GM19463 (cell line): ENCODE measurements around the gene MOV10.
A peak's percentile ranks its signal among the peaks of the same experiment; 100 is the strongest.

Experiments used
- ATAC-seq: cut with Tn5 transposase; IDR thresholded peaks from one replicate; pipeline ENCODE4 v1.9.1; 2021; ENCODE audit warnings: mild to moderate bottlenecking, moderate library complexity; ENCODE audit not compliant: unreplicated experiment

Gene MOV10

DNA sequence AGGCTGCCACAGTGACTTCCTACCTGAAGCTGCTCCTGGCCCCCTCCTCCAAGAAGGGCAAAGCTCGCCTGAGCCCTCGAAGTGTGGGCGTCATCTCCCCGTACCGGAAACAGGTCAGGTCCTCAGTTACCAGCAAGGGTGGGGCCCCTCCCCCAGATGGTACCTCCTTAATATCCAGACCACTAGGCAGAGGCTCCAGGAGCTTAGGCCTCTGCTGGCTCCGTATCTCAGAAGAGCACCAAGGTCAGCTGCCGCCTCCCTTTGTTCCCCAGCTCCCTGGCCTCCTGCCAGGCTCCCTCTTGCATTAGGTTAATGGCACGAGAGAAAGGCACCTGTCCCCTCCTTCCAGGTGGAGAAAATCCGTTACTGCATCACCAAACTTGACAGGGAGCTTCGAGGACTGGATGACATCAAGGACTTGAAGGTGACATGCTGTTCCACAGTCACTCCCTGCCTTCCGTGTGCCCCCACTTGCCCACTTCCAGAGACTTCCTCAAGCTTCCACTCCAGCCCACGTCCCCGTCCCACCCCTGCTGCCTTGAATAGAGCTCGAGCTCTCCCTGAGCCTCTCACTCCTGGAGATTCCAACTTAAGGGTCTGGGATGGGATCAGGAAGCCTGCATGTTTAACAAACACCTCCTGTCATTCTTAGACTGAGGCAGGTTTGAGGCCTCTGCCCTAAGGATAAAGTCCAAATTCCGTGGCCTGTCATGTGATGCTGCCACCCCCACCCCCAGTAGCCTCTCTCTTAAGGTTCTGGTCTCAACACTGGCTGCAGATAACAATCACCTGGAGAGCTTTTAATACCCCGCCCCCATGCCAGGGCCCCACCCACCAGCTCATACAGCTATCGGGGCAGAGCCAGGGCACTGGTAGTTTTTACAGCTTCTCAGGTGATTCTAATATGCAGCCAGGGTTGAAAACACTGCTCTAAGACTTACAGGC lies 24.2 kb downstream of the MOV10 start:
- no peak for ATAC-seq

DNA sequence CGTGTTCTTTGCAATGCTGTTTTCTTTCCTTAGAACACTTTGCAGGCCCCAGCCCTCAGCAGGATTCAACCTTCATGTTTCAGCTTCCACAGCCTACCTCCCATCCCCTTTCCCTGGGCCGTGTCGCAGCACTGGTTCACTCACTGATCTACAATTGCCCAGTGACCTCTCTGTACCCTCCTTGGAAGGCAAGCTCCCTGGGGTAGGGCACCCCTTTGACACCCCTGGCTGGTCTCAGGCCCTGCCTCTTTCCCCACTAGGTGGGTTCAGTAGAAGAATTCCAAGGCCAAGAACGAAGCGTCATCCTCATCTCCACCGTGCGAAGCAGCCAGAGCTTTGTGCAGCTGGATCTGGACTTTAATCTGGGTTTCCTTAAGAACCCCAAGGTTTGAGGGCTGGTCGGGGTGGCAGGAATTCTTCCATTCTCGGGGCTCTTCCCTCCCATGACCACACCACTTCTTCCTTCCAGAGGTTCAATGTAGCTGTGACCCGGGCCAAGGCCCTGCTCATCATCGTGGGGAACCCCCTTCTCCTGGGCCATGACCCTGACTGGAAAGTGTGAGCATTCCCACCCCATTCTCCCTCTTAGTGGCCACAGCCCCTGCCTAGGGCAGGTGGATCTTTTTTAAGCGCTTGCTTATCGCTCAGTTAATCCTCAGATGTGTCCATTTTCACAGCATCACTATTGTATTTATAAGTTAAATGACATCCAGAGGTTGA lies 25.1 kb downstream of the MOV10 start:
- no peak for ATAC-seq

DNA sequence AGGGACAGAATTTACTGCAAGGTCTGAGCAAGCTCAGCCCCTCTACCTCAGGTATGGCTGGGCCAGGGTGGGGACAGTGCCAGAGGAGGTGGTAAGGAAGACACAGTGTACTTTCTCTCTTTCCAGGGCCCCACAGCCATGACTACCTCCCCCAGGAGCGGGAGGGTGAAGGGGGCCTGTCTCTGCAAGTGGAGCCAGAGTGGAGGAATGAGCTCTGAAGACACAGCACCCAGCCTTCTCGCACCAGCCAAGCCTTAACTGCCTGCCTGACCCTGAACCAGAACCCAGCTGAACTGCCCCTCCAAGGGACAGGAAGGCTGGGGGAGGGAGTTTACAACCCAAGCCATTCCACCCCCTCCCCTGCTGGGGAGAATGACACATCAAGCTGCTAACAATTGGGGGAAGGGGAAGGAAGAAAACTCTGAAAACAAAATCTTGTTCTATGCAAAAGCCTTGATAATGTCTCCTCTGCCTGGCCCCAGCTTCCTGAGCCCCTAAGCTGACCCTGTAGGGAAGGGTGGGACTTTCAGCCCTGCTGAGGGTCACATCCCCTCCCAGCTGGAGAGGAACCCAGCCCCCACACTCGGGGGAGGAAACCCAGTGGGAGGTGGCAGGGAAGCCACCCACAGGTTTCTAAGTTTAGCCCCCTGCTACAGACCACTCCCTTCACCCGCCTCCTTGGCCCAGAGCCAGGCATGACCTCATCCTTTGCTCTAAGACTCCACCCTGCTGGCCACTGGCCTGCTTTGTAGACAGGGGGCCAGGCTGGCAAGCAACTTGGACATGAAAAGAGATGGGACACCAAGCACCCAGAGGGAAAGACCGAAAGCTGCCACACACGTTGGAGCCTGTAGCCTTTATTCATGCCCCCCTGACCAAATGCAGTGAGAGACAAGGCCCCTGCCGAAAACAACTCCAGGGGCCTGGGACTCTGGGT lies 26.1 kb downstream of the MOV10 start:
- no peak for ATAC-seq

DNA sequence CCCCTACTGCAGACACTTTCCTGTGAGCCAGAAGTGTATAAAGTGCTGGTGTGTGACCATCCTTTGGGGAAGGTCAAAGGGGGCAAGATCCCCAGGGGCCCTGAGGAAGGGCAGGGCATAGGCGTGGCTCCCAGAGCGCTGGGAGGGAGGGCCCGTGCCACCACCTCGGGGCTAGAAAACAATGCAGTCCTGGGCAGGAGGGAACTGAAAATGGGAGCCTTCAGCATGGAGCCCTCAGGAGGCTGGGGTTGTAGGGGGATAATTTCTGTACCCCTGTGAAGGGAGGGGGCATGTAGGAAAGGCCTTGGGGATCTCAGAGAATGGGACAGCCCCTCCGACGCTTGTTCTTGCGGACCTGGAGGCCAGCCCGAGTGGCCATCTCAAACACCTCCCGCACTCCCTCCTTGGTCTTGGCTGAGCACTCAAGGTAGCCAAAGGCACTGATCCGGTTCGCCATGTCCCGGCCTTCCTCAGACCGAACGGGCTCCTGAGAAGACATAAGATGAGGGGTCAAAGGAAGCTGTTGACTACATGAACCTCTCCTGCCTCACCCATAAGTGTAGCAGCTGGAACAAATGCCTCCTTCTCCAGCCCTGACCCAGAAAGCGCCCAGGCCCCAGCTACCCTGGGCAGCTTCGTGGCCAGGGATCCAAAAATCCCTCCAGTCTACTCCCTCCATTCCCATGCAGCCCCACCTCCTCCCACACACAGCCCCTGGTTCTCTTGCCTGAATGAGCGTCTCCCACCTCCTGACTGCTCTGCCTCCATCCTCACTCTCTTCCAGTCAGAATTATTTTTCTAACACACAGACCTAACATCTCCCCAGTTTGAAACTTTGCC lies 27.0 kb downstream of the MOV10 start:
- no peak for ATAC-seq

DNA sequence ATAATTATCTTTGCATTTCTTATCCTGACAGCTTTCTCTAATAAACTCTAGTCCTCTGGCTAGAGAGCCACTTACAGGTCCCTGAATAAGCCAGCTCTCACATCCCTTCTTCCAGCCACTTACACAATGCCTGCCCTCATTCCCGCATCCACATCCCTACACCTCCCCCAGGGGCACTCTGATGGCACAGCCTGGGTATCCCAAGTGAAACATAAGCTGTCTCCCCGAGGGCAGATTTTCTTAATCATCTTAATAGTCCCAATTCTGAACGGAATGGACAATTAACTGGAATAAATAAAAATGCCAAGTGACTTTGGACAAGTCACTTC lies 27.6 kb downstream of the MOV10 start:
- no peak for ATAC-seq

DNA sequence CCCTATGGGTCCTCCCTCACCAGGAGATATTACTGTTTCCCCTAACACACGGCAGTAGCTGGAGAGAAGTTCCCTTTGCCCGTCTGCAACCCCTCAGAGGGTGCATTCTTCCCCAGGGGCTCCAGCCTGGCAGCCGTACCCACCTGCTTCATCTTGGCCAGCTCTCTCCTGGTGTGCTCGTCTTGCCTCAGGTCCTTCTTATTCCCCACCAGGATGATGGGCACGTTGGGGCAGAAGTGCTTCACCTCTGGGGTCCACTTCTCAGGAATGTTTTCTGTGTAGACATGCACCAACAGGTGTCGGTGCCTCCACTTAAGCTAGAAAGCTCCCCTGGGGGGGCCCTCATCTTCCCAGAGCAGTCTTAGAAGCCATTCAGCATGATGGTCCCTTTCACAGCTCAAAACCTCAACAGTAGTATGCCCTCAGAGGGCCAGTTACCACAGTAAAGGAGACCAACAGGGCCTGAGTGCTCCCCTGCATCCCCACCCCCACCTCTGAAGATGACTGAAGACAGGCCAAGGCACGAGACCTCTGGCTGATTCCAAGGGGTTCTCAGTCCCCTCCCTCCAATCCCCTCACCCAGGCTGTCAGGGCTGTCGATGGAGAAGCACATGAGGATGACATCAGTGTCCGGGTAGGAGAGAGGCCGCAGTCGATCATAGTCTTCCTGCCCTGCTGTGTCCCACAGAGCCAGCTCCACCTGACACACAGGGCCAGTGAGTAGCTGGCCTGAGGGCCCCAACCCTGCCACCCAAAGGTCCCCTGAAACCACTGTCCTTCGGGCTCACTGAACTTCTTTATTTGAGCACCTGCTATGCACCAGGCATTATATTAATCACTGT lies 28.2 kb downstream of the MOV10 start:
- no peak for ATAC-seq

DNA sequence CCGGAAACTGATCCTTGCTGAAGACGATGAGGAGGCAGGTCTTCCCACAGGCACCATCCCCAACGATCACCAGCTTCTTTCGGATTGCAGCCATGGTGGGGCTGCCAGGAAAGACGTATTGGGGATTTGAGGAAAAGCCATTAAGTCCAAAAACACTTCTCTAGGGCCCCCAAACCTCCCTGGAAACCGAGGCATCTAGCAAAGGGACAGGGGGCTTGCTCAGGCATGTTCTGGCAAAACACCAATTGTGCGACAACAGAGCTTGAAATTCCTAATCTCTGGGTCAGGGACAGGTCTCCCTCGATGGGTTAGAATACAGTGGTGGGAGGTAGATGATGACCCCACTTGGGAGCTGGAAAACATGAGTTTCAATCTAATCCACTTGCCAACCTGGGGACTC lies 29.2 kb downstream of the MOV10 start:
- ATAC-seq = no peak

DNA sequence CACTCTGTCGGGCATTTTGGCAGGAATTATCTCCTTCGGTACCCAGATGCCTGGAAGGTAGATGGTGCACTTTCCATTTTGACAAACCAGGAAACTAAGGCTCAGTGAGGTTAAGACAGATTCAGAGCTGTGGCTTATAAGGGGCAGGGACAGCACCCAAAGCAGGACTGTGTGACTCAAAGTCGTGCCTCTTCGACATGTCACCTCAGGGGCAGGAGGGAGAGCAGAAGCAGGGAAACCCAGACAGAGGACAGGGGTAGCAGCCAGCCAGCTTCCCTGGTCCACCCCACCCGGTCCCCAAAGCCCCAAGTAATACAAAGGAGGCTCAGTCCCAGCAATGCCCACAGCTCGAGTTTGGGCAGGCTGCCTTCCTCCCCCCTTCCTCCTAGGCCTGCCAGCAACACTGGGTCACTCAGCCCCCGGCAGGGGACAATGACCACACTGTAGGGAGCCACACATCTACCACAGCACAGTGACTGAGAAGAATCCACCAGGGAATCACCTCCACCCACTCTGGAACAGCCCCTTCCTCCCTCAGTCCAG lies 30.0 kb downstream of the MOV10 start:
- no peak for ATAC-seq

DNA sequence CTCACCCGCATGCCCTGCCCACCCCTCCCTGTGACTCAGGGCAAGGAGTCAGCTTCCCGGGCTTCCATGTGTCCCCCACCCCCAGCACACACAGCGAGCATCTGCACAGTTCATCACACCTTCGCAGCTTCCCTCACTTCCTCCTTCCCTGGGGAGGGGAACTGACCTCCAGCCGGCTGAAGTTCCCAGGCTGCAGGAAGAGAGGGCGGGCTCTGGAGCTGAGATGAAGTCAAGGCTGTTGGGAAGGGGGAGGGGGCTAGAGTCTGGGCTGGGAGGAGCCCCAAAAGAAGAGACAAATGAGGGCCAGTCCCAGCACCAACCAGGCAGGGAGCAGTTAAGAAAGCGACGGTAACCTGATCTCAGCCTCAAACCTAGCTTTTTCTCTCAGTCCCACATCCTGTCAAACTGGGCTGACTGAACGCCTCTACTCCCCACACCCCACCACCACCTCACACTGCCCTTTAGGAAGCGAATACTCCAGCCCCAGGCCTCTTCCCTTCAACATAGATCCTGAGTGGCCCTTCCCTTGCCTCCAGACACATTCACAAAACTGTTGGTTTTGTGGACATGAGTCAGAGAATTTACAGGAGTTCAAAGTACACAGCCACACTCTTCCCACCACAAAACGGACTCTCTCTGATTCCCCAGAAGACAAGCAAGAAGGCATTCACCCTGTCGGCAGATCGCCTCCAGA lies 30.6 kb downstream of the MOV10 start:
- peak; percentile 47 for ATAC-seq

DNA sequence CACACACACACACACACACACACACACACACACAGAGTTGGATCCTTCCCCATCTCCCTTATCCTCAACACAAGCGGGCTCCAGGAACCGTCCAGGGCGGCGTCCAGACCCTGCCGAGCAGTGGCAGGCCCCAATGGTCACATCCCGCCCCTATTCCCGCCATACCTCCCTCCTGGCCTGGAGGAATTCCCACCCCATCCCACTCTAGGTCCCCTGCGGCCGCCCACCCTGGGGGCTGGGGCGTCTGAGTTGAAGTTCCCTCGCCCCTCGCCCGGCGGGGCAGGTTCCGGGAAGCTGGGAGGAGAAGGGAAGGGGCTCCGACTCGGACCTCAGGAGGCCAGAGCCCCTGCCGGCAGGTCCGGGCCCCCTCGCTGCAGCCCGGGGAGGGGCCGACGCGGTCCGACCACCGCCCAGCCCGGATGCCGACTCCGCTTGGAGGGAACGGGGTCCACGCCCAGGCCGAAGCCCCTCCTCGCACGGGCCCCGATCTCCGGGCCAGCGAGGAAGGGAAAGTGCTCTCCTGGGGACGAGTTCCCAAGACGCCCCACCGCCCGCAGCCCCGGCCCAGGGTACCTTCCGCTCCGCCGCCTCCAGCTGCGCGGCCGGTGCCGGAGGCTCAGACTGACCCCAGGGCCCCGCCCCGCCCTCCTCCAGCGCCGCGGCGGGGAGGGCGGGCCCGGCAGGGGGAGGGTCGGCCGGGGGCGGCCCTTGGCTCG lies 32.2 kb downstream of the MOV10 start, which contains the start of gene RHOC:
RHOC (minus strand) TSS at position 623 of the 716 bp plus-strand sequence. CDS start 3,328 bp downstream, outside the sequence.
- peak; percentile 72 for ATAC-seq

DNA sequence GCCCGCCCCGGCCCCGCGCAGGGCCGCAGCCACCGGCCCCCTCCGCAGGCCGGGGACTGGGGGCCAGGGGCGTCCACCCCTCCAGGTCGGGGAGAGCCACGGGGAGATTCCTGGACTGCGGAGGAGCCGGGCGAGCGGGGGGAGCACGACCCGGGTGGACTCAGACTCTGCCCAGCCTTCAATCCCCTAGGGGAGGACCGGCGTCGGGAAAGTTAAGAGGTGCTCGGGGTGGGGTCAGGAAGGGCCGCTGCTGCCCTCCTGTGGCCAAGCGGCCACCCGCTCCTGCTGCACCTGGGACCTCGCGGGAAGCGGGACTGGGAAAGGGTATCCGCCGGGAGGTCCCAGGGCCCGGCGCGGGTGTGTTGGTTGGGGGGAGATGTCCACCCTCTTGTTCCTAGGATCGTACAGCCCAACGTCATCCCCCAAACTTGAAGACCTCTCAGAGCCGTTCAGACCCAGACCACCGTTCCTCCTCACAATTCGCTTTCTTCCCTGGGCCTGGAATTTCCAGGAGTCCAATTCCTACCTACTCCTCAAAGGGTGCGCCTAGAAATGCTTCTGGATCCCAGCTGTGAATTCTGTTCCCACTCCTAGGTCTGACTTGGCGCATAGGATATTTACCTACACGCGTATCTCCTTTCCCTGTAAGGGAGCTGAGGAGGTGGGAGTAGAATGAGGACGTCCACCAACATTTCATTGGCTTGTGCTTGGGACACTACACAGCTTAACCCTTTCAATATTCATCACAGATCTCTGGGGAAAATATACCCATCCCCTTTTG lies 33.0 kb downstream of the MOV10 start:
- peak; percentile 60 for ATAC-seq

DNA sequence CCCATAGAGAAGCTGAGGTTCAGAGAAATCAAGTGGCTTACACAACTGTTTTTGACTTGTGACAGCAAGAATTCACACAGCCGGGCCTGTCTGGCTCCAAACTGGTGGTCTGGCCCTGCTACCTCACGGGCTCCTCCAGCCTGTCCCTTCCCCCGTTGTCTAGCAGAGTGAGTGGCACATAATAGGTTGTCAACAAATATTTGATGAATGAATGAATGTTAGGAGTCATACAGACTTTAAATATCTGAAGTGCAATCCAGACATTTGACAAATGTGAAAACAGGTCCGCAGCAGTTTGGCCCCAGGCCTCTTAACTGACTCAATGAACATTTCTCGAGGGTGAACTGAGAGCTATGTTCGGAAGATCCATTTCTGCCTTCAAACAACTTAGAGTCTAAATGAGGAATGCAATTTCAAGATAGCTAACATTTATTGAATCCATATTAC lies 33.6 kb downstream of the MOV10 start:
- ATAC-seq = no peak

DNA sequence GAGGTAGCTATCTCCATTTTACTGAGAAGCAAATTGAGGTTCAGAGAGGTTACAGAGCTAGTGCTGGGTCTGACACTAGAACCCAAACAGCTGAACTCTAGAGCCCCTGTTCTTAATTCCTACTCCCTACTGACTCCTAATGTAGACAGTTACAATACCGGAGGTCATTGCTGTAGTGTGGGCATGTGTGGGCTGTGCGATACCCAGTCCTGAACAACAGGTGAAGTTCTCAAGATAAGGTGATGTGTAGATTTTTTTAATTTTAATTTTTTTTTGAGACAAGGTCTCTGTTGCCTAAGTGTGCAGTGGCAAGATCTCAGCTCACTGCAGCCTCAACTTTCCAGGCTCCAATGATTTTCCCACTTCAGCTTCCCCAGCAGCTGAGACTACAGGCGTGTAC lies 34.0 kb downstream of the MOV10 start:
- no peak for ATAC-seq

DNA sequence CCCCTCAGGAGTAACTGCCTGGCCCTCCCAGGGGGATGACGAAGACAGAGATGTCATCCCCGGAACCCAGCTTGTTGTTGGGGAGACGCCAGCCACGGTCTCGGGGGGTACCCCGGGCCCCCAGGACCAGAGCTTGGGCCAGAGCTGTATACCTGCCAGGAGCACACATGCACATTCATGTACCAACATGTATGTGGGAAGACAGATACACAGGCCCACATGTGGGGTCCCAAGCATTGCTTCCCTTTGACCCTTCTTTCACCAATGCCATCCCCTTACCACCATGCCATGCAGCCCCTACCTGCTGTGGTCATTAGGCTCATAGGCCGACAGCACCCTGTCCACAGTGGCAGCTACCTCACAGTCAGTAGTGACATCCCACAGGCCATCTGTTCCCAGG lies 35.7 kb downstream of the MOV10 start:
- no peak for ATAC-seq

DNA sequence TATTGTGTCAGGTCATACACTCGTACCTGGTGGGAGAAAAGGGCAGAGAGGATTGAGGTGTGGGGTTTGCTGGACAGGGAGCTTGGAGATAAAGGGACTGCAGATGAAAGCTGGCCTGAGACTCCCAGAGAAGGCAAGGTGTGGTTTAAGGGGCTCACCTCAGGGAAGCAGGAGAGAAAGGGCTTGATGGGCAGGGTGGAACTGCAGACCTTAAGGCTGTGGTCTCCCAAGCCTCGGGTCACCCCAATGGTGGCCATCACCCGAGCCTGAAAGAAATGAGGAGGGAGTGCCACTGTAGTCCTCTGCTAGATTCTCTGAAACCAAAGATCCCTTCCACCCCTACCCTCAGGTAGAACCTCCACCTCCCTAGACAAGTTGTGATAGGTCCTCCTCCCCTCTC lies 36.1 kb downstream of the MOV10 start:
- no peak for ATAC-seq

DNA sequence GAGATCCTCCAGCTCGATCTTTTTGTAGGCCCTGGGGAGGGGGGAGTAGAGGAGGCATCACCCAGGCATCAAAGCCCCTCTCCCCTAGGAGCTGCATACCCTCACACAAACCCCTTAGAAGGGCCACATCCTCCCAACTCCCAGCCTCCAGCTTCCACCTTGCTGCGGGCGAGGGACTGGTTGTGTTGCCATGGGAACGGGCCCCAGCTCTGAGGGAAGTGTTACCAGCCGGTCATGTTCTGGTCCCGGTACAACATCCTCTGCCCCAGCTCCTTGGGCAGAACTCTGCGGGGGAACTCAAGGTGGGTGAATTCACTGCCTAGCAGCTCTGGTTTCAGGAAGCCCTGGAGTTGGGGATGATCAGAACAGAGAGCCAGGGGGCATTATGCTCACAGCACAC lies 36.6 kb downstream of the MOV10 start:
- ATAC-seq = no peak

DNA sequence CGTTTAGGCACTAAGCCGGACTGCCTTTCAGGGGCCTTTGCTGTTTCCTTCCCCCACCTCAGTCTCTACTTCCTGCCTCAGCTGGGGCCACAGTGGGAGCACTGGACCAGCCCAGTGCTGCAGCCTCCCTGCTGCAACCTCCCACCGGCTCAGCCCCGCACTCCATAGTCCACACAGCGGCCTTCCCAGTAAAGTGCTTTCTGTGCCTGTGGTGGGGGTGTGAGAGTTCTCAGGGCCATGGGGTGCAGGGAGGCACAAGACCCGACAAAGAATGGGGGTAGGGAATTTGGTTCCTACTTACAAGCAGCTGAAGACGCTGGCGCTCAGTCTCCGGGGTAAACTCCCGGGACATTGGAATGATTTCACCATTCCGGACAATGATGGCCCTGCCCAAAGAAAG lies 37.2 kb downstream of the MOV10 start:
- ATAC-seq = no peak
